Stimulated activated CD4-positive, alpha-beta T cell treated with anti-CD3 and anti-CD28 coated beads, Interleukin-4, amount 100 ng/mL, for 4 hours (primary cell): ENCODE measurements around the gene SLIT3.
A peak's percentile ranks its signal among the peaks of the same experiment; 100 is the strongest.

Source experiments
- DNase-seq, 2 experiments: peaks; one replicate each; pipeline ENCODE4 v3.0.0-alpha.2; 2020

SLIT3 gene

GRCh38 chr5:168984135-168984675 is 316.7 kb downstream of the SLIT3 start:
- DNase-seq = no peak

- DNase-seq = no peak
Observed at GRCh38 chr5:168979135-168979534, 321.8 kb downstream of the SLIT3 start.

- no peak for DNase-seq
Observed at GRCh38 chr5:168978500-168978899, 322.4 kb downstream of the SLIT3 start.

- no peak for DNase-seq
Observed at GRCh38 chr5:168978015-168978414, 322.9 kb downstream of the SLIT3 start.

GRCh38 chr5:168976311-168976970 is 324.5 kb downstream of the SLIT3 start:
- no peak for DNase-seq

GRCh38 chr5:168975331-168975730 is 325.6 kb downstream of the SLIT3 start:
- no peak for DNase-seq

GRCh38 chr5:168974082-168974481 is 326.9 kb downstream of the SLIT3 start:
- no peak for DNase-seq

- no peak for DNase-seq
Observed at GRCh38 chr5:168972731-168973130, 328.2 kb downstream of the SLIT3 start.

- DNase-seq = no peak
Observed at GRCh38 chr5:168971100-168971499, 329.8 kb downstream of the SLIT3 start.

GRCh38 chr5:168969326-168969886 is 331.5 kb downstream of the SLIT3 start:
- DNase-seq = no peak

- no peak for DNase-seq
Observed at GRCh38 chr5:168967882-168968620, 332.9 kb downstream of the SLIT3 start.

GRCh38 chr5:168965638-168966037 is 335.3 kb downstream of the SLIT3 start:
- DNase-seq = no peak

GRCh38 chr5:168964182-168964581 is 336.8 kb downstream of the SLIT3 start:
- no peak for DNase-seq

GRCh38 chr5:168962306-168962705 is 338.6 kb downstream of the SLIT3 start:
- no peak for DNase-seq

- DNase-seq = no peak
Observed at GRCh38 chr5:168961681-168962080, 339.3 kb downstream of the SLIT3 start.

- DNase-seq = no peak
Observed at GRCh38 chr5:168960497-168960896, 340.4 kb downstream of the SLIT3 start.

- no peak for DNase-seq
Observed at GRCh38 chr5:168953351-168953750, 347.6 kb downstream of the SLIT3 start.

- DNase-seq = no peak
Observed at GRCh38 chr5:168952196-168952595, 348.7 kb downstream of the SLIT3 start.

- no peak for DNase-seq
Observed at GRCh38 chr5:168951769-168952168, 349.2 kb downstream of the SLIT3 start.

GRCh38 chr5:168951356-168951755 is 349.6 kb downstream of the SLIT3 start:
- DNase-seq = no peak

GRCh38 chr5:168950241-168950951 is 350.5 kb downstream of the SLIT3 start:
- no peak for DNase-seq

GRCh38 chr5:168948746-168949145 is 352.2 kb downstream of the SLIT3 start:
- no peak for DNase-seq

GRCh38 chr5:168947212-168947868 is 353.6 kb downstream of the SLIT3 start:
- DNase-seq = peak in 1 of 2 experiments; percentile 15
